ENCODE data around the gene ACER2. TPM values are rescaled to one million over a fixed set of nuclear protein-coding genes. Genes with fewer than 3 reads are reported as not detected.

Gene ACER2
- total and polyA plus RNA-seq, 2 of the 8 experiments (the other 6 are each of a cell fraction or from before 2014, with no cell fraction given), result 7.4 to 8.8 TPM

GRCh38 chr9:19429595-19429994 lies 20.8 kb downstream of the ACER2 start:
- FAIRE-seq, result no peak
- no peak for DNase-seq (ENCODE audit: low read depth in 1 of 2, low spot score in 2 of 2)
- no peak overlapping the region for H2BK12ac ChIP-seq (ENCODE audit: low read depth, low read length)
- no peaks in the 10 kb centered on the region for H3K27me3 ChIP-seq (replicated peaks in 1 of 4; ENCODE audit: control insufficient read depth in 3 of 4, extremely low read depth in 1 of 4, insufficient read depth in 3 of 4, low read length in 3 of 4)
- H3K79me2 ChIP-seq (ENCODE audit: control insufficient read depth in 1 of 2, insufficient read depth in 2 of 2, low read length in 2 of 2), result no peaks in the 10 kb centered on the region
- no peak overlapping the region for H2BK120ac ChIP-seq (replicated peaks; ENCODE audit: low read depth, low read length)
- ChIA-PET POLR2A (ENCODE audit: partially characterized antibody) (interaction anchor here (1.3 kb wide), 1 partner anchor 50 kb away, joined by 7 read pairs; the partner anchor contains the start of gene RPS6), CTCF (ENCODE audit: partially characterized antibody) (interaction anchor here (1.1 to 1.4 kb wide), 4 partner anchors 20 to 35 kb away, joined by 3 to 7 read pairs (median 4); no protein-coding TSS in a partner anchor)
- no peak overlapping the region for H2AFZ ChIP-seq (ENCODE audit: low read length)
- H2BK5ac ChIP-seq (ENCODE audit: low read depth, low read length), result no peak overlapping the region
- H3K79me1 ChIP-seq (ENCODE audit: low read depth, low read length), result no peaks in the 10 kb centered on the region
- H3K9me3 ChIP-seq (ENCODE audit: insufficient read depth in 2 of 2, low read depth in 1 of 2, low read length in 1 of 2), result peaks cover 0 to 7% of the 10 kb centered on the region in 2 experiments; a peak in 1 of 4 replicates
- 89% methylated on average over 2 of the region's 2 CpGs; no CpG with 5 or more reads in 1 of the 2 experiments for WGBS, 2 experiments (ENCODE audit: extremely low coverage in 1 of 2, insufficient coverage in 1 of 2, insufficient read length in 1 of 2, insufficient replicate concordance in 2 of 2, low coverage in 1 of 2, low lambda C conversion rate in 2 of 2, missing lambda C conversion rate in 1 of 2)
- H3K4me3 ChIP-seq (ENCODE audit: extremely low read depth in 1 of 4, insufficient read depth in 2 of 4, low read depth in 3 of 4, low read length in 4 of 4), result no peak overlapping the region
- TF ChIP-seq SP2 (IDR thresholded peaks at IDR 0.05; ENCODE audit: low read length) (no peak), RFX5 (IDR thresholded peaks at IDR 0.05; ENCODE audit: borderline replicate concordance, low read depth, low read length) (no peak), GABPA (IDR thresholded peaks at IDR 0.05; ENCODE audit: borderline replicate concordance, insufficient read depth, low read length) (no peak), KDM5A (IDR thresholded peaks at IDR 0.05; ENCODE audit: low read length) (no peak), SAP30 (IDR thresholded peaks at IDR 0.05; ENCODE audit: insufficient read depth, insufficient replicate concordance, low read length) (no peak), CBX8 (IDR thresholded peaks at IDR 0.05; ENCODE audit: borderline replicate concordance, low read depth, low read length) (no peak), ASH2L (IDR thresholded peaks at IDR 0.05; ENCODE audit: low read length) (no peak), CHD2 (IDR thresholded peaks at IDR 0.05; ENCODE audit: low read length) (no peak), NANOG (IDR thresholded peaks at IDR 0.05; ENCODE audit: insufficient read depth, low read depth, low read length, poor library complexity, severe bottlenecking) (no peak)
- peaks cover 0 to 28% (median 8%) of the 10 kb centered on the region in 4 experiments; a peak in 5 of 8 replicates for H3K36me3 ChIP-seq (ENCODE audit: control insufficient read depth in 2 of 4, insufficient read depth in 4 of 4, low read length in 3 of 4)
- no peak overlapping the region for H3K14ac ChIP-seq (ENCODE audit: insufficient read length)
- H4K5ac ChIP-seq (ENCODE audit: insufficient read length, low read depth, low read length), result no peak overlapping the region
- H3K4me1 ChIP-seq (replicated peaks in 1 of 4; ENCODE audit: control insufficient read depth in 3 of 4, insufficient read depth in 4 of 4, low read length in 3 of 4), result no peaks in the 10 kb centered on the region; a peak in 1 of 7 replicates
- H3K18ac ChIP-seq (ENCODE audit: extremely low read depth, low read length), result no peak overlapping the region
- no peak overlapping the region for H2AK5ac ChIP-seq (ENCODE audit: low read depth, low read length)
- H3K27ac ChIP-seq (ENCODE audit: low read depth, low read length), result no peak overlapping the region
- no peak overlapping the region for H3K56ac ChIP-seq (replicated peaks; ENCODE audit: insufficient read length, low read depth, low read length)
- no peak overlapping the region for H3K9ac ChIP-seq (replicated peaks in 1 of 4; ENCODE audit: extremely low read depth in 1 of 4, low read depth in 3 of 4, low read length in 3 of 4)
- H2BK15ac ChIP-seq (ENCODE audit: low read length), result no peak overlapping the region
- no peak overlapping the region for H3K23ac ChIP-seq (ENCODE audit: insufficient read length)
- no peak overlapping the region for H3K4me2 ChIP-seq (ENCODE audit: insufficient read depth in 1 of 2, low read depth in 2 of 2, low read length in 2 of 2)
- no peak overlapping the region for H4K8ac ChIP-seq (ENCODE audit: extremely low read depth, insufficient read depth, low read length)
- no peaks in the 10 kb centered on the region for H4K20me1 ChIP-seq (replicated peaks in 1 of 2; ENCODE audit: control insufficient read depth in 1 of 2, insufficient read depth in 2 of 2, low read length in 2 of 2)
- H4K91ac ChIP-seq (replicated peaks; ENCODE audit: insufficient read length, low read length), result no peak overlapping the region
- H3K4ac ChIP-seq (replicated peaks; ENCODE audit: insufficient read length, low read depth, low read length), result no peak overlapping the region
- no peak overlapping the region for H2BK20ac ChIP-seq (ENCODE audit: low read length)
- H3K23me2 ChIP-seq (ENCODE audit: low read depth, low read length), result no peaks in the 10 kb centered on the region; the same call in 1 of the 2 replicates

All from H1 (cell line).